ENCODE results near the gene RANBP3L. TPM values are rescaled to one million over a fixed set of nuclear protein-coding genes. Genes with fewer than 3 reads are reported as not detected.

Gene RANBP3L
- total RNA-seq, 4 donors from 2014 or later: 0.51 to 4.0 (median 1.0) TPM

GRCh38 chr5:36241631-36242533, 59.8 kb downstream of the RANBP3L start, which contains the start of gene NADK2:
Gene NADK2, minus strand, starts transcription at chr5:36241925. Its CDS starts 127 bp downstream, at chr5:36241798.
- Histone ChIP-seq H3K36me3 (no peaks in the 10 kb centered on the region), H3K4me3 (peak within 1 kb of the TSS; percentile 64 to 80), H3K9me3 (no peaks in the 10 kb centered on the region), H3K27me3 (no peaks in the 10 kb centered on the region), H3K27ac (peak within 1 kb of the TSS; percentile 93 to 98), H3K4me1 (peaks cover 7 to 13% of the 10 kb centered on the region in 2 donors)
- intact Hi-C loops (cut with DNase I; ENCODE audit: low total_unique reads): no loop called here
- TF ChIP-seq POLR2A (IDR thresholded peaks at IDR 0.05) (peak; percentile 91), CTCF (IDR thresholded peaks at IDR 0.05) (peak; percentile 61 to 66 (median 64))
- peak; percentile 95 to 97 for DNase-seq

DNA sequence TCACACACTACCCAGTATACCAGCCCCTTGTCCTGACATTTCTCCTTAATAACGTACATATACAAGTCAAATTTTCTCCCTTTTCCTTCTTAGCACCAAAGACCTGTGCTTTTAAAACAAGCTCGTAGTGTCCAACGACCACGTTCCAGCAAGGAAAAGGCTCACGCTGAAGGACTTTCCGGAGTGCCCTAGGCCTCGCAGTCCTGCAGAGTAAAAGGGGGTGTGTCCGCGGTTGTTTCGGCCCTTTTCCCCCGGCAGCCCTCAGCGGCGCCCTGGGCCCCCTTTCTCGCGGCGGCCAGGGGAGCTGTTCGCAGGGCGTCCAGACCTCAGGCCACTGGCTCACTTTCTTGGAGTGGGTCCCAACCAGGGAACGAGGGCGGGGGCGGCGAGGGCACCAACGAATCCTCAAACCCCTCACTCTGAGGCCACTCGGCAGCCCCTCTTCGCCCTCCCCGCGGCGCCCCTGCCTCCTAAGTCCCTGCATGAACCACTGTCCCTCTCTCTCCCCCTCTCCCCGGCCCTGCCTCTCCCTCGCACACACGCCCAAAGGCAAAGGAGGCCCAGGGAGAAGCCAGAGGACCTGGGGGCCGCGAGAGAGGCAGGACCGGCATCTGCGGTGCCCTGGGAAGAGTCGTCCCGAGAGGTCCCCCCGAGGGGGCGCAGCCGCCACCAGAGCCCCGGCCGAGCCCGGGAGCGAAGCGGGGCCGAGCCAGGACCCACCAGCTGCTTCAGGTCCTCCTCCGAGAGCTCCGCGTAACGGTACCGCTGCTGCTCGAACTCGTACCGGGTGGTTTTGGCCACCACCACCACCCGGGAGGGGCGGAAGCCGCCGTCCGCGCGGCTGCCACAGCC, 60.7 kb downstream of the RANBP3L start:
- TF ChIP-seq CTCF (IDR thresholded peaks at IDR 0.05): peak in 1 of 4 experiments; percentile 7
- TF ChIP-seq POLR2A (IDR thresholded peaks at IDR 0.05): peak in 1 of 2 donors; percentile 29
- peak; percentile 59 to 67 for DNase-seq
- no peaks in the 10 kb centered on the region for H3K27me3 ChIP-seq

DNA sequence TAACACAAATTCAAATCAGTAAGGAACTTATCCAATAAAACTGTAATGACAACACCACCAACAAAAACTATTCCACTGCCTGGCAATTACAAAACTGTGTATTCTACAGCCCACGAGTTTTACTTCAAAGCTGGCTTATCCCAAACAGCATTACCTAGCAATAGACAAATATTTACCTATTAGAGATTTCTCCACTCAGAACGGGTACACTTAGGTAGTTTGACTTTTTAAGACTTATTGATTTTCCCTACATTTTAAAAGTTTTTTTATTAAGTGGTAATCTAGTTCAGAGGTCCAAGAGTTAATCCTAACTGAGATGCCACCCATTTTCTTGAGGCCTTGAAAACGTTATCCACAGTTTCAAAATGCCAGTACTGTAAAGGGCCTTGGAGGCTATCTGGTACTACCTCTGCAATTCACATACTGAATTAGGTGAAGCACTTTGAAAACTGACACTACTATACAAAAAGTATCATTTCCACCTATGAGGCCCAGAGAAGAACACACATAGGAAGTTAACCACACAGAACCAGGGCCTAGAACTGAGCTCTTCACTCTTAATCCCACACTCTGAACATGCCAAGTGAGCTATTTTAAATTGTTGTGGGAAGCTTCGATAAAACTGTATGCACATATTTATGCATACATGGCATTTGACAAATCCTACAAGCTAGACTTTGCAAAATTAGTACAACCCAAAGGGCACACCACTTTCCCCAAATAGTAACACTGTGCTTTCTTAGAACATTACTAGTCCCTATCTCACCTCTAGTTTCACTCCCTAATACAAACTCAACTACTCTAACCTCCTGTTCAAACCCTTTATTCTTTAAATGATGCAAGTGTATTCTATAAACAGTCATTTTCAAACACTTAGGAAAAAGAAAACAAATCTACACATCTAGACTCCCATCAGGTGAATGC, 62.1 kb downstream of the RANBP3L start:
- peak overlapping the region in 1 of 2 donors; percentile 64 for H3K4me3 ChIP-seq
- TF ChIP-seq CTCF (IDR thresholded peaks at IDR 0.05) (no peak), POLR2A (IDR thresholded peaks at IDR 0.05) (no peak)
- peak overlapping the region in 1 of 2 donors; percentile 93 for H3K27ac ChIP-seq
- intact Hi-C loops (cut with DNase I; ENCODE audit: low total_unique reads): no loop called here
- no peaks in the 10 kb centered on the region for H3K36me3 ChIP-seq
- no peak for DNase-seq
- no peaks in the 10 kb centered on the region for H3K27me3 ChIP-seq
- H3K9me3 ChIP-seq: no peaks in the 10 kb centered on the region
- peaks cover 7 to 13% of the 10 kb centered on the region in 2 donors for H3K4me1 ChIP-seq

More for the DNA sequence above, 60.7 kb downstream of the RANBP3L start:
- peak overlapping the region; percentile 93 to 98 for H3K27ac ChIP-seq
- H3K36me3 ChIP-seq: no peaks in the 10 kb centered on the region
- intact Hi-C loops (cut with DNase I; ENCODE audit: low total_unique reads): no loop called here
- peaks cover 7 to 13% of the 10 kb centered on the region in 2 donors for H3K4me1 ChIP-seq
- peak overlapping the region; percentile 64 to 80 for H3K4me3 ChIP-seq
- no peaks in the 10 kb centered on the region for H3K9me3 ChIP-seq

- intact Hi-C loops (cut with DNase I; ENCODE audit: low total_unique reads): no loop called here
- H3K27me3 ChIP-seq: no peaks in the 10 kb centered on the region
- no peaks in the 10 kb centered on the region for H3K36me3 ChIP-seq
- no peak overlapping the region for H3K4me3 ChIP-seq
- peaks cover 7 to 13% of the 10 kb centered on the region in 2 donors for H3K4me1 ChIP-seq
- peak overlapping the region in 1 of 2 donors; percentile 93 for H3K27ac ChIP-seq
- H3K9me3 ChIP-seq: no peaks in the 10 kb centered on the region
- DNase-seq: no peak
- TF ChIP-seq CTCF (IDR thresholded peaks at IDR 0.05) (no peak), POLR2A (IDR thresholded peaks at IDR 0.05) (no peak)
Measured at GRCh38 chr5:36238502-36239295, 63.0 kb downstream of the RANBP3L start.

Measured in uterus (tissue), 4 donors.